Thymus (tissue), 11 donors: ENCODE measurements around the gene ACACA. TPM values are rescaled to one million over a fixed set of nuclear protein-coding genes. Genes with fewer than 3 reads are reported as not detected.

ENCODE experiments used
- DNase-seq, 9 donors: peaks; one replicate each; pipeline ENCODE4 v3.0.0-alpha.2; 2013; ENCODE audit warnings: low spot score in 9 of 9, low read depth in 6 of 9, missing footprints in 1 of 9
- H3K27ac ChIP-seq, 2 donors: one replicate each; pipeline ENCODE4 v1.5.1; 2013; ENCODE audit warnings: control low read depth in 1 of 2, low read depth in 1 of 2, low read length in 1 of 2, mild to moderate bottlenecking in 1 of 2, moderate library complexity in 1 of 2
- H3K27me3 ChIP-seq, 2 donors: one replicate each; pipeline ENCODE4 v1.5.1; 2013; ENCODE audit warnings: low read length in 1 of 2; ENCODE audit not compliant: control insufficient read depth in 2 of 2, insufficient read depth in 1 of 2
- H3K36me3 ChIP-seq, 2 donors: one replicate each; pipeline ENCODE4 v1.5.1; 2013; ENCODE audit warnings: low read length in 1 of 2, mild to moderate bottlenecking in 1 of 2, moderate library complexity in 1 of 2; ENCODE audit not compliant: control insufficient read depth in 2 of 2, insufficient read depth in 2 of 2
- H3K4me1 ChIP-seq, 2 donors: one replicate each; pipeline ENCODE4 v1.5.1; 2013; ENCODE audit warnings: low read length in 2 of 2; ENCODE audit not compliant: control insufficient read depth in 2 of 2, insufficient read depth in 2 of 2
- H3K4me3 ChIP-seq, 2 donors: one replicate each; pipeline ENCODE4 v1.5.1; 2013; ENCODE audit warnings: low read length in 2 of 2, control low read depth in 1 of 2, mild to moderate bottlenecking in 1 of 2
- H3K9me3 ChIP-seq, 2 donors: one replicate each; pipeline ENCODE4 v1.5.1; 2013; ENCODE audit warnings: low read length in 1 of 2, mild to moderate bottlenecking in 1 of 2; ENCODE audit not compliant: control insufficient read depth in 2 of 2, insufficient read depth in 1 of 2
- WGBS: extraction: QIAGEN DNeasy Blood & Tissue Kit; methylation state at CpG from one replicate; pipeline ENCODE4 v1.1.7; 2013; 5-methylcytosine and 5-hydroxymethylcytosine counted together
- polyA plus RNA-seq: library from polyadenylated mRNA; stranded (reverse); fragments of 200-250 nt; gene quantifications from one replicate; pipeline ENCODE4 v1.2.3, GENCODE V29; 2013
- total RNA-seq: library from RNA; stranded (reverse); fragments of 120-200 nt; gene quantifications from one replicate; pipeline ENCODE4 v1.2.4, GENCODE V29; 2013
- donor health status: healthy.

The ACACA gene
- total and polyA plus RNA-seq, 2 donors: 8.7 to 12.9 TPM

GRCh38 chr17:37064956-37065355 lies 341.7 kb downstream of the ACACA start:
- Histone ChIP-seq H3K9me3 (no peaks in the 10 kb centered on the region), H3K4me1 (peaks cover 10 to 47% of the 10 kb centered on the region in 2 donors), H3K27ac (no peak overlapping the region), H3K4me3 (no peak overlapping the region), H3K36me3 (no peaks in the 10 kb centered on the region), H3K27me3 (peaks cover 0 to 41% of the 10 kb centered on the region in 2 donors)
- 93% methylated on average over 8 of the region's 8 CpGs for WGBS
- peak in 1 of 9 donors; percentile 72 for DNase-seq

GRCh38 chr17:37064206-37064605 lies 342.4 kb downstream of the ACACA start:
- Histone ChIP-seq H3K27me3 (peaks cover 0 to 41% of the 10 kb centered on the region in 2 donors), H3K4me1 (peaks cover 10 to 47% of the 10 kb centered on the region in 2 donors), H3K36me3 (no peaks in the 10 kb centered on the region), H3K4me3 (no peak overlapping the region), H3K9me3 (no peaks in the 10 kb centered on the region), H3K27ac (no peak overlapping the region)
- WGBS: 83% methylated on average over 11 of the region's 11 CpGs
- DNase-seq: no peak

DNA sequence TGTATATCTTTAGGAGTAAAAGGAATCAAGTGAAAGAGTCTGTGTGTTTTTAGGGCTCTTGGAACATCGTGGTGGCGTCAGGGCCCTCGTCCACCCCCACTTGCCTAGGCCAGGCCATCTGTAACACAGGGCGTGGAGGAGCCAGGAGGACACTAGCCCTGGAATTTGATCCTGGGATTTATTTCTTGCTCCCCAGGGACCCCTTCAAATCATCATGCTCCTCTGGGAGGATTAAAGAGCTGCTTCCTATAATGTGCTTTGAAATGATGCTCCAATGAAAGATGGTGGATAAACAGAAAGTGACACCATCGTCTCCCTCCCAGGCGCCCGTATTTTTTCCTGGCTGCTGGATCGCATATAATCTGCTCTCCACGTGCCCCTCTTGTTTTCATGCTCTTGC lies 344.6 kb downstream of the ACACA start:
- H3K27ac ChIP-seq: no peak overlapping the region
- no peaks in the 10 kb centered on the region for H3K9me3 ChIP-seq
- H3K27me3 ChIP-seq: peaks cover 0 to 28% of the 10 kb centered on the region in 2 donors
- peaks cover 10 to 47% of the 10 kb centered on the region in 2 donors for H3K4me1 ChIP-seq
- WGBS: 92% methylated on average over 9 of the region's 9 CpGs
- H3K4me3 ChIP-seq: no peak overlapping the region
- peaks cover 2 to 4% of the 10 kb centered on the region in 2 donors for H3K36me3 ChIP-seq
- DNase-seq: no peak

GRCh38 chr17:37060928-37061327 lies 345.7 kb downstream of the ACACA start:
- WGBS: 56% methylated on average over 7 of the region's 7 CpGs
- Histone ChIP-seq H3K4me1 (peaks cover 10 to 40% of the 10 kb centered on the region in 2 donors), H3K27me3 (peaks cover 0 to 17% of the 10 kb centered on the region in 2 donors), H3K27ac (peak overlapping the region in 1 of 2 donors; percentile 41), H3K4me3 (no peak overlapping the region), H3K9me3 (no peaks in the 10 kb centered on the region), H3K36me3 (peaks cover 8 to 11% of the 10 kb centered on the region in 2 donors)
- peak in 1 of 9 donors; percentile 48 for DNase-seq

DNA sequence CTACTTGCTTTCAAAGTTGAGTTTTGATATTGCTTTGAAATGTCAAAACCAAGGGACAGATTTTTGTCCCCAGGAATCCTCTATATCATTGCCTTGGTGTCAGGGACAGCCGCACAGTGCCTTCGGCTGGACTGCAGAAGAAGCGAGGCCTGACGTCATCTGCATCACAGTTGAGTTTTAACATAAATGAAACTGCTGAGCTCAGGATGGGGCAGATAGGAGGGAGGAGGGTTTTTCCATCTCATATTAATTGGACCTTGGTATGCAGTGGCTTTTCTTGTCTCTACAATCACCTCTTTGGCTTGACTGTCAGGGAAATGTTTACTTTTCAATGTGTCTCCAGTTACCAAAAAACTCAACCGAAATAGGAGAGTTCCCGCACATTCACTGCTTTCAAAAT lies 346.5 kb downstream of the ACACA start:
- H3K27ac ChIP-seq: no peak overlapping the region
- DNase-seq: no peak
- H3K9me3 ChIP-seq: no peaks in the 10 kb centered on the region
- H3K36me3 ChIP-seq: peaks cover 11 to 12% of the 10 kb centered on the region in 2 donors
- no peak overlapping the region for H3K4me3 ChIP-seq
- peaks cover 0 to 8% of the 10 kb centered on the region in 2 donors for H3K27me3 ChIP-seq
- H3K4me1 ChIP-seq: peaks cover 10 to 35% of the 10 kb centered on the region in 2 donors
- WGBS: 91% methylated on average over 6 of the region's 6 CpGs

- Histone ChIP-seq H3K4me3 (no peak overlapping the region), H3K27me3 (peaks cover 0 to 2% of the 10 kb centered on the region in 2 donors), H3K9me3 (no peaks in the 10 kb centered on the region), H3K4me1 (peaks cover 10 to 35% of the 10 kb centered on the region in 2 donors), H3K27ac (no peak overlapping the region), H3K36me3 (peaks cover 11 to 12% of the 10 kb centered on the region in 2 donors)
- no peak for DNase-seq
- whole genome bisulfite sequencing: 97% methylated on average over 3 of the region's 3 CpGs
Observed at GRCh38 chr17:37059493-37059892, 347.1 kb downstream of the ACACA start.

GRCh38 chr17:37056622-37057021 lies 350.0 kb downstream of the ACACA start:
- DNase-seq: no peak
- 99% methylated on average over 18 of the region's 18 CpGs for WGBS
- Histone ChIP-seq H3K36me3 (peaks cover 11 to 12% of the 10 kb centered on the region in 2 donors), H3K4me1 (peaks cover 4 to 23% of the 10 kb centered on the region in 2 donors), H3K9me3 (no peaks in the 10 kb centered on the region), H3K27me3 (no peaks in the 10 kb centered on the region), H3K4me3 (no peak overlapping the region), H3K27ac (no peak overlapping the region)

GRCh38 chr17:37054894-37055293 lies 351.7 kb downstream of the ACACA start:
- no peak for DNase-seq
- Histone ChIP-seq H3K27me3 (no peaks in the 10 kb centered on the region), H3K4me1 (peaks cover 0 to 14% of the 10 kb centered on the region in 2 donors), H3K4me3 (no peak overlapping the region), H3K27ac (peak overlapping the region in 1 of 2 donors; percentile 72), H3K36me3 (peaks cover 20 to 22% of the 10 kb centered on the region in 2 donors), H3K9me3 (no peaks in the 10 kb centered on the region)
- WGBS: 97% methylated on average over 8 of the region's 8 CpGs

DNA sequence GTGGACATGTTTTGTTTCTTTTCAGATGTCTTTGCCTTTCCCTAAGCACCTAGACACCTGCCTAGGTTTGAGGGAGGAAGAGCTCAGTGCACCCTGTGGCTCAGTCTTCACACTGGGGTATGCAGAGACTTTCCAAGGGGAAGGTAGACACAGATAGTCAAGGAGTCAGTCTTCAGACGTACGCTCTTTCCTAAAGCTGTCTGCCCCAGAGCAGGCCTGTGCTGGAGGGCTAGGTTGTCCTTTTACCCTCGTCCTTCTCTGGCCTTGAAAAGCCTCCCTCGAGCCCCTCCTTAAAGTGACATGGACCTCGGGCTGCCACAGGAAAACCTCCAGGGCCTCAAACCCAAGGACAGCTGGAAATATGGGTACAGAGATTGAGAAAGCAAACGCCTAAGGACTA lies 354.2 kb downstream of the ACACA start:
- no peaks in the 10 kb centered on the region for H3K27me3 ChIP-seq
- no peak overlapping the region for H3K4me3 ChIP-seq
- no peak for DNase-seq
- WGBS: 95% methylated on average over 6 of the region's 6 CpGs
- peaks cover 5 to 17% of the 10 kb centered on the region in 2 donors for H3K4me1 ChIP-seq
- no peaks in the 10 kb centered on the region for H3K9me3 ChIP-seq
- peaks cover 22% of the 10 kb centered on the region in 2 donors for H3K36me3 ChIP-seq
- H3K27ac ChIP-seq: no peak overlapping the region
